Endodermal cell (in vitro differentiated cells): ENCODE measurements around the gene PIKFYVE. TPM values are rescaled to one million over a fixed set of nuclear protein-coding genes. Genes with fewer than 3 reads are reported as not detected.

Source experiments
- DNase-seq: peaks from one replicate; pipeline ENCODE4 v3.0.0-alpha.2; 2017
- H3K27ac ChIP-seq: 2 replicates; pipeline ENCODE4 v1.5.1; 2013; ENCODE audit warnings: mild to moderate bottlenecking, low read depth, low read length, moderate library complexity
- H3K27me3 ChIP-seq: 2 replicates; pipeline ENCODE4 v1.6.1; 2013; ENCODE audit warnings: mild to moderate bottlenecking, low read length, moderate library complexity; ENCODE audit not compliant: insufficient read depth, control insufficient read depth, poor library complexity, severe bottlenecking
- H3K36me3 ChIP-seq: 2 replicates; pipeline ENCODE4 v1.7.0; 2013; ENCODE audit warnings: mild to moderate bottlenecking, low read length, moderate library complexity; ENCODE audit not compliant: control insufficient read depth, insufficient read depth
- H3K4me1 ChIP-seq: one replicate; pipeline ENCODE4 v1.7.0; 2013; ENCODE audit warnings: low read length; ENCODE audit not compliant: control insufficient read depth, insufficient read depth
- H3K4me3 ChIP-seq: 2 replicates; pipeline ENCODE4 v1.5.1; 2013; ENCODE audit warnings: mild to moderate bottlenecking, low read length, moderate library complexity
- H3K9ac ChIP-seq: 2 replicates; pipeline ENCODE4 v1.6.1; 2013; ENCODE audit warnings: mild to moderate bottlenecking, low read length, moderate library complexity; ENCODE audit not compliant: poor library complexity, severe bottlenecking; ENCODE audit errors: extremely low read depth
- H3K9me3 ChIP-seq: 2 replicates; pipeline ENCODE4 v1.6.1; 2013; ENCODE audit warnings: mild to moderate bottlenecking, low read length, moderate library complexity; ENCODE audit not compliant: control insufficient read depth
- H3K27ac Mint-ChIP-seq: 2 replicates; pipeline ENCODE4 v1.8.0; 2020; ENCODE audit warnings: mixed read lengths
- H3K27me3 Mint-ChIP-seq: 2 replicates; pipeline ENCODE4 v1.8.0; 2021; ENCODE audit warnings: mild to moderate bottlenecking, mixed read lengths; ENCODE audit not compliant: insufficient read depth
- H3K36me3 Mint-ChIP-seq: 2 replicates; pipeline ENCODE4 v1.8.0; 2020; ENCODE audit warnings: low read depth, mixed read lengths
- H3K4me1 Mint-ChIP-seq: 2 replicates; pipeline ENCODE4 v1.8.0; 2020; ENCODE audit warnings: mixed read lengths
- H3K4me3 Mint-ChIP-seq: 2 replicates; pipeline ENCODE4 v1.8.0; 2020; ENCODE audit warnings: mild to moderate bottlenecking, moderate library complexity, mixed read lengths
- H3K9me3 Mint-ChIP-seq: 2 replicates; pipeline ENCODE4 v1.8.0; 2020; ENCODE audit warnings: mild to moderate bottlenecking, mixed read lengths
- CTCF ChIP-seq: fragments of 200-600 bp; sonication (generic); conservative IDR thresholded peaks from 2 replicates; pipeline ENCODE4 v1.5.0; 2021; ENCODE audit warnings: antibody characterized with exemption, mild to moderate bottlenecking
- WGBS, 2 experiments: methylation state at CpG; one replicate each; pipeline versions ENCODE4 v1.1.5 to v1.1.7; 2013; ENCODE audit warnings: missing lambda C conversion rate in 2 of 2, mixed read lengths in 1 of 2; ENCODE audit not compliant: insufficient coverage in 1 of 2, insufficient read length in 1 of 2; 5-methylcytosine and 5-hydroxymethylcytosine counted together
- total RNA-seq, 2 donors: library from RNA; stranded (reverse); fragmentation: NEBNext Ultra II Directional in 1 of 2; extraction: Animal tissue kit (Norgen Biotek cat#: 25700) in 1 of 2; gene quantifications; 2 replicates in 1 of 2; 3 replicates in 1 of 2; pipeline ENCODE4 v1.2.1, GENCODE V29; 2021

Gene PIKFYVE
- total RNA-seq, 2 donors from 2014 or later, result 34.9 to 41.2 TPM

- no peaks in the 10 kb centered on the region for H3K4me1 Mint-ChIP-seq
- H3K27me3 ChIP-seq, result no peaks in the 10 kb centered on the region
- H3K27ac ChIP-seq, result no peak overlapping the region
- H3K9me3 ChIP-seq, result peaks cover 40% of the 10 kb centered on the region
- peaks cover 25% of the 10 kb centered on the region for H3K9me3 Mint-ChIP-seq
- H3K36me3 Mint-ChIP-seq, result peaks cover 14% of the 10 kb centered on the region
- H3K4me3 Mint-ChIP-seq, result no peak overlapping the region
- no peaks in the 10 kb centered on the region for H3K36me3 ChIP-seq
- no peak overlapping the region for H3K9ac ChIP-seq
- TF ChIP-seq CTCF, result no peak
- no peaks in the 10 kb centered on the region for H3K27me3 Mint-ChIP-seq
- WGBS, 2 experiments, result 94% methylated on average over 2 of the region's 2 CpGs; no CpG with 5 or more reads in 1 of the 2 experiments
- no peak for DNase-seq
- no peak overlapping the region for H3K4me3 ChIP-seq
- no peak overlapping the region for H3K27ac Mint-ChIP-seq
- no peaks in the 10 kb centered on the region for H3K4me1 ChIP-seq
Measured at GRCh38 chr2:208224802-208225201, 41.3 kb upstream of the PIKFYVE start.

GRCh38 chr2:208227581-208228232 is 38.3 kb upstream of the PIKFYVE start:
- Mint-ChIP-seq H3K36me3 (no peaks in the 10 kb centered on the region), H3K4me1 (no peaks in the 10 kb centered on the region), H3K27me3 (no peaks in the 10 kb centered on the region), H3K27ac (no peak overlapping the region), H3K4me3 (no peak overlapping the region), H3K9me3 (peaks cover 46% of the 10 kb centered on the region)
- Histone ChIP-seq H3K27ac (no peak overlapping the region), H3K9me3 (peaks cover 30% of the 10 kb centered on the region), H3K27me3 (no peaks in the 10 kb centered on the region), H3K36me3 (no peaks in the 10 kb centered on the region), H3K4me3 (no peak overlapping the region), H3K4me1 (no peaks in the 10 kb centered on the region), H3K9ac (no peak overlapping the region)
- DNase-seq, result no peak
- TF ChIP-seq CTCF, result no peak
- WGBS, 2 experiments, result 94 to 98% methylated on average over 20 to 33 of the region's 33 CpGs

DNA sequence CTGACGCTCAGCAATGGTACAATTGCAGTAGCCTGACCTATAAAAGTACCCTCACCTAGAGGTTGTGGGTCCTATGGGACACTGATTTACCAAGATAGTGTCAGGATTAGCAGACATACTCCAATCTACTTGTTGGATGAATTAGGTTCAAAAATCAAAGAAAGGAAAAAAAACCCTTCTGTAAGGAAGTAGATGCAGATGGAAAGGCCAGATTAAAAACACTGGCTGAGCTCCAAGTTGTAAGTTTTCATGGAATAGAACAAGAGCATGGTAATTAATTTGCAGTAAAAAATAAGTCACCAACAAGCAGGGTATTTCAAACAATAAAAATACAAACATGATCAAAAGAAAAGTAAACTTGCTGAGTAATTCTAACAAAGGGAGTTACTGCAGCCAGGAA is 37.6 kb upstream of the PIKFYVE start:
- H3K4me1 ChIP-seq, result no peaks in the 10 kb centered on the region
- Mint-ChIP-seq H3K4me1 (no peaks in the 10 kb centered on the region), H3K9me3 (peaks cover 48% of the 10 kb centered on the region), H3K27ac (no peak overlapping the region), H3K27me3 (no peaks in the 10 kb centered on the region), H3K36me3 (no peaks in the 10 kb centered on the region), H3K4me3 (no peak overlapping the region)
- no peak for DNase-seq
- no peaks in the 10 kb centered on the region for H3K27me3 ChIP-seq
- H3K9ac ChIP-seq, result no peak overlapping the region
- no peak for TF ChIP-seq CTCF
- H3K36me3 ChIP-seq, result no peaks in the 10 kb centered on the region
- no peak overlapping the region for H3K4me3 ChIP-seq
- peaks cover 25% of the 10 kb centered on the region for H3K9me3 ChIP-seq
- no peak overlapping the region for H3K27ac ChIP-seq
- WGBS, 2 experiments, result 81% methylated on average over 1 of the region's 1 CpG; no CpG with 5 or more reads in 1 of the 2 experiments
